ENCODE measurements around the gene RGS3.
A peak's percentile ranks its signal among the peaks of the same experiment; 100 is the strongest.

RGS3 gene

DNA sequence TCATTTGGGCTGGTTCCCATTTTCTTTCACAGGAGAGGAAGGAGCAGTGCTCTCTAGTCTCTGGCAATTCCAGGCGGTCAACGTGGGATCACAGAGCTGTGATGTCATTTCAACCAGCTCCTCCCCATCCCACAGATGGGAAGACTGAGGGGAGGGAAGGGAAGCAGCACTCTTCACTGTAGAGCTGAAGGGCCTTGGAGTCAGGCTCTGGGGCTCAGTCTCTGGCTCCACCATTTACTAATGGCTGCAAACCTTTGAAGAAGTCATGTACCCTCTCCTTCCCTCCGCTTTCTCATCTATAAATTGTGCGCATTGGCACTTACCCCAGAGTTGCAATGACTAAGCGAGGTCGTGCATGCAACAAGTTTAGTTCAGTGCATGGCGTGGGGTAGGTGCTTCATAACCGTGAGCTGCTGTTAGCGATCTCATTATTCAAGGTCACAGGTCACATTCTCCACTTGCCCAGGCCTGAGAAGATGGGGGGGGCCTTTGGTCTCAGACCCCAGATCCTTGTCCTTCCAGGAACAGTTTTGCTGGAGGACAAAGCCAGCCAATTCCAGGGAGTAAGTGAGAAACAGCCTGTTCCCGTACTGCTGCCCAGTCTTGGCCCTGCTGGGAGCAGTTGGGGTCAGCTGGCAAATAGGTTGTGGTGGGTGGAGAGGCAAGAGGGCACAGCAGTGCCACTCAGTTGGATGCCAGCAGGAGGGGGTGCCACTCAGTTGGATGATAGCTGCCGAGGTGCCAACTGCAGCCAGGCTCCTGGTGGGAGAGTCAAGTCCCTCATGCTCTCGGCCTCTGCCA is 136.7 kb downstream of the RGS3 start:
- DNase-seq (ENCODE audit: low read depth in 3 of 3) = no peak

DNA sequence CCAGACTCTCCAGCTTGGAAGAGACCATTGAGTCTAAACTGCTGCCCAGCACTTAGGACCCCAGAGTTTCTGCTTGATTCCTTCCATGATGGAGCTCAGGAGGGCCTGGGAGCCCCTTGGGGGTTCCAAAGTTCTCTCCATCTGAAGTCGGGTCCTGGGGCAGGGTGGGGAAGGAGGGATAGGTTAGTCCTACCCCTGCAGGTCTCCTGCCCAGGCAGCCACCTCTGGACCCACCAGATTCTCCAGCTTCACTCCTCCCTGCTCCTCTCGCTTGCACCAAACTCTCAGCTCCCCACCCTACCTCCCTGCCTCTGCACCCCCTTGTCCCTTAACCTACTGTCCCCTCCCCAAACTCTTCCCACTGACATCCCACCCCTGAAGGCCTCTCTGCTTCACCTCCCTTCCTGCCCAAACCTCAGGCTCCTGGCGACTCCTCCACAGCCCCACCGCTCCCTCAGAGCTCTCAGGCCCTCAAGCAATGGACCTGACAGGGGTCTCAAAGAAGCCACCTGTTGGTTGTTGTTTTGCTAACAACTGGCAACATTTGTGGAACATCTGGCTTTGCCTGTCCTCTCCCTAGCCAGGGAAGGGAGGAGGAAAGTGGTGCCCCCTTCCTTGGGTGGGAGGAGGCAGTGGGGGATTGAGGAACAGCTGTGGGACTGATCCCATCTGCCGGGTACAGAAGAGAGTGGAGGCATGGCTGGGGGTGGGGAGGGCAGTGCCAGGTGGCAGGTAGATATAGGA is 137.5 kb downstream of the RGS3 start:
- DNase-seq (ENCODE audit: low read depth in 3 of 3) = no peak

- DNase-seq (ENCODE audit: low read depth in 3 of 3) = no peak
Observed at GRCh38 chr9:113601656-113602055, 138.1 kb downstream of the RGS3 start.

- peak in 1 of 3 experiments; percentile 42 for DNase-seq (ENCODE audit: low read depth in 3 of 3)
Observed at GRCh38 chr9:113602126-113603047, 138.9 kb downstream of the RGS3 start.

DNA sequence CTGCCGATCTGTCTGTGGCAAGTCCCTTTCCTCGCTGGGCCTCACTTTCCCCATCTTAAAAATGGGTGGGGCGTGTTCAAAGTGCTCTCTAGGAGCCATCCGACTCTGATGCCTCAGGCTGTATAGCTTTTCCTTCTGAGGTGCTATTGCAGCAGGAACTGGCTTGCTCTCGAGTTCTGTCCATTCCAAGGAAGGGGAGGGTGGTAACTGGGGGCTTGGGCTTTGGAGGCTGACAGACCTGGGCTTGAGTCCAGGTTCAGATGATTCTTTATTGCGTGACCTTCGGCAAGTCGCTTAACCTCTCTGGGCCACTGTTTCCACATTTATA is 139.5 kb downstream of the RGS3 start:
- DNase-seq (ENCODE audit: low read depth in 3 of 3) = no peak

GRCh38 chr9:113603773-113604172 is 140.2 kb downstream of the RGS3 start:
- no peak for DNase-seq (ENCODE audit: low read depth in 3 of 3)

DNA sequence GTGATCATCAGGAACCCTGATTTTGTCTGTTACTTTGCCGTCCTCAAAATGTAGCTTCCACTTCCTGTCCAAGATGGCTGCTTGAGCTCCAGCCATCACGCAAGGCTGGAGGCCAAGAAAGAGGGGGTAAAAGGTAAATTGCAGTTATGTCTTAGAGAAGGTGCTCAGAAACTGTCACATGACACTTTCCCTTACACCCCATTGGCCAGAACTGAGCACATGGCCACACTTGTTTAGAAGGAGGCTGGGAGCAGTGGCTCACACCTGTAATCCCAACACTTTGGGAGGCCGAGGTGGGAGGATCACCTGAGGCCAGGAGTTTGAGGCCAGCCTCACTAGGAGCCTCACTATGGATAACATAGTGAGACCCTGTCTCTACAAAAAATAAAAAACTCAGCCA is 140.9 kb downstream of the RGS3 start:
- DNase-seq (ENCODE audit: low read depth in 3 of 3) = no peak

DNA sequence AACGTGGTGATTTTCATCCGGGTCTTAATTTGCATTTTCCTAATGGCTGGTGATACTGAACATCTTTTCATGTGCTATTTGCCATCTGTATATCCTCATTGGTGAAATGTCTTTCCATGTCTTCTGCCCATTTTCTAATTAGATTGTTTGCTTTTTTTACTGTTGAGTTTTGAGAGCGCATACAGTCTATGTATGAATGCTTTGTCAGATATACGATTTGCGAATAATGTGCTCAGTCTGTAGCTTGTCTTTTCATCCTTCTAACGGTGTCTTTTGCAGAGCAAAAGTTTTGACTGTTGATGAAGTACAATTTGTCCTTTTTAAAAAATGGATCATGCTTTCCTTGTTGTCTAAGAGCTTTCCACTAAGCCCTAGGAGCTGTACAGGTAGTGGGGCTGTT is 143.0 kb downstream of the RGS3 start:
- DNase-seq (ENCODE audit: low read depth in 3 of 3) = no peak

- no peak for DNase-seq (ENCODE audit: low read depth in 3 of 3)
Observed at GRCh38 chr9:113608082-113608685, 144.7 kb downstream of the RGS3 start.

GRCh38 chr9:113609562-113610318 is 146.2 kb downstream of the RGS3 start:
- no peak for DNase-seq (ENCODE audit: low read depth in 3 of 3)

- no peak for DNase-seq (ENCODE audit: low read depth in 3 of 3)
Observed at GRCh38 chr9:113611461-113612215, 148.1 kb downstream of the RGS3 start.

GRCh38 chr9:113612216-113612747 is 148.8 kb downstream of the RGS3 start:
- DNase-seq (ENCODE audit: low read depth in 3 of 3) = no peak

- no peak for DNase-seq (ENCODE audit: low read depth in 3 of 3)
Observed at GRCh38 chr9:113612828-113613227, 149.3 kb downstream of the RGS3 start.

DNA sequence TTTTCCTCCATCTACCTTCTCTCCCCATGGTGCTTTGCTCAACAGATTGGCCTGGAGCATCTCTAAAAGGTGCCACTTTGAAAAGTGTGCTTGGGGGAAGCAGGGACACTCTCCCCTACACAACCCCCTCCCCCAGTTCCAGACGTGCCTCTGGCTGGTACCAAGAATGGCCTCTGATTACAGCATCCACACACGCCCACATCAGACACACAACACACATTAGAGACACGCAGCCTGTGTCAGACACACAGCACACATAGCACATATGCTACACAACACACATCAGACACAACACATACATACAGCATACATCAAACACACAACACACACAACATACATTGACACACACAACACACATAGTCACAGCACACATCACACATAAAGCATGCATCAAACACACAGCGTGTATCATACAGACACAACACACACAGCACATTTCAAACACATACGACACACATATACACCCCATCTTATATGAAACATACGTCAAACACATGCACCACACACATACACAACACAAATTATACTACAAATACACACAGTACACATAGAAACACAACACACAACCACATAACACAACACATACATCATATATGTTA is 150.4 kb downstream of the RGS3 start:
- DNase-seq (ENCODE audit: low read depth in 3 of 3) = no peak

DNA sequence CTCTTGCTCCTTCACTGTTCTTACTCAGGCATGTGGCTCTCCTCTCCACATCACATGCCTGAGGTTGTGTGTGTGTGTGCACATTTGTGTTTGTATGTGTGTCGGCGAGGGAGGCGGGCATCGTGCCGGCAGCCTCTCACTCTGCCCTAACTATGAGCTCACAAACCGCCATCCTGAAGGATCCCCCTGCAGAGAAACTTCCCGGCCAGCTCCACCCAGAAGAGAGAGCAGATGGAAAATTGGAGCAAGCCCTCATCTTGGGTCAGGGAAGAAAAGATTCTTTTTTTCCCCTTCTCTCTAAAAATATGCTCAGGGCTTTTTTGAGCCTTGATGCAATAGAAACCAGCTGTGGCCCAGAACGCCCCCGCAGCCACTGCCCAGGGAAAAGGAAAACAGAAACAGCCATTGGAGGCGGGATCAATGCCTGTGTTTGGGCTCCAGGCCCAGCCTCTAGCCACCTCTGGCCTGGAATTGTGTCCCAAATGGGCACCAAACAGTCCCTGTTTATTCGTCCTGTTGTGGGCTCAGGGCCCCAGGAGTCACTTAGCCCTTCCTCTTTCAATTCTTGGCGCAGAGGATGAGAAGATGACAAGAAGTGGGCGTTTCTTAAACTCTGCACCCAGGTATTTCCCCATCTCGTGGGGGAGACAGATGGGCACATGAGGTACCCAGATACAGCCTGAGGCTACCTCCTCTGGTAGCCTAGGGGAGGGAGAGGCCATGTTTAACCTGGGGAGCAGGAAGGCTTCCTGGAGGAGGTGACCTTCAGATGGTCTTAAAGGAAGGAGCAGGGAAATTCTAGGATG is 151.5 kb downstream of the RGS3 start:
- DNase-seq (ENCODE audit: low read depth in 3 of 3) = no peak

GRCh38 chr9:113616116-113616515 is 152.6 kb downstream of the RGS3 start:
- no peak for DNase-seq (ENCODE audit: low read depth in 3 of 3)

DNA sequence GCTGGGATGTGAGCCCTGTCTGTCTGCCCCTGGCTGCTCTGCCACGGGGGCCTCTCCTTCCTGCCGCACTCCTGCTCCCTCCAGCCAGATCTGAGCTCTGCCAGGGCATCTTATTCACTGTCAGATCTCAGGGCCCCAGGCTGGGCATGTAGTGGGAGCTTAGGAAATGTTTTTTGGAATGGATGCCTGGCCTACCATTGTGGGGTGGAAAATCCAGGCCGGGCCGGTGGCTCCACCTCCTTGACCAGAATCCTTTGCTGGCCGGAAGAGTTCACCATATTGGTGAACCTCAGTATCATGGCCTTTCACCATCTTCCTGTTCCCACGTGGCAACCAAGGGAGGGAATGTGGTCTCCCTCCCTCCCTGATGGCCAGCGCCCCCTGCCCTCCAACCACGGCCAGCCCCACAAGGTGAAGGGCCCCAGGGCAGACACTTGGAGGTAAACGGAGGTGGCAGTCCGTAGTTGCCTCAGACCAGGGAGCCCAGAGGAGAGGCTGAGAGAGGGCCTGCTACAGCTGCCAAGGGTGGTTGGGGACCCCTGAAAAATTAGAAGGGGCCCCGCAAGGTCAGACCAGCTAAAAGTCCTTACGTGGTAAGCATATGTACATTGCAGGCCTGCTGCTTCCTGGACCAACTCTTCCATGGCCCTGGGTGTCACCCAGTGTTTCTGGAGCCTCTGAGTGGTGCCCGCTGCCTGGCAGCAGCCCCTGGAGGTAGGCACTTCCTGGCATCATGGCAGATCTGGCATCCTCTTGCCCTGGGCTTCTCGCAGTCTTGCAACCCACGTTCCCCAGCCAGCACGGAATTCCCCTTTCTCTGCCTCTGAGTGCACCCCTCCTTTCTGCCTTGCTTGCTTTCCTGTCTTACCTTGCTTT is 153.3 kb downstream of the RGS3 start:
- no peak for DNase-seq (ENCODE audit: low read depth in 3 of 3)

DNA sequence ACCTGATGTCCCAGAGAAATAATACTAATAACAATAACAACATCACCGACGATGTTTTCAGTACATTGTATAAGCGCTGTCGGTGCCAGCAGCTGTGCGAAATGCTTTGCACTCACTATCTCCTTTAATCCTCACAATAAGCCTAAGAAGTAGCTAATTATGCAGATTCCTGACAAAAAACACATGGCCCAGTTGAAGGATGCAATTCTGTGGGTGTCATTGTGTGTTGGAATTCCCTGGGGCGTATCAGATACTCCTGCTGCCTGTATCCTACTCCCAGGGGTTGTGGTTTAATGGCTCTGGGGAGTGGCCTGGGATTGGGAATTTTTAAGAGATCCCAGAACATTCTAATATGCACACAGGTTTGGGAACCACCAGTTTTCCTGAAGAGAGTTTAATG is 154.0 kb downstream of the RGS3 start:
- DNase-seq (ENCODE audit: low read depth in 3 of 3) = no peak
